Measurements from ENCODE around the gene DDX11.
"Not testable (repeated sequence)": the region's sequence is repeated elsewhere in the genome, so short reads cannot be mapped to it uniquely, and the experiment has no call there.

DDX11 gene

GRCh38 chr12:31073527-31074332 is at the start of gene DDX11:
Gene DDX11 (plus strand): TSS chr12:31073860. CDS start chr12:31078394, 4,534 bp downstream.
- peak; percentile 56 to 96 (median 82) for DNase-seq

DNA sequence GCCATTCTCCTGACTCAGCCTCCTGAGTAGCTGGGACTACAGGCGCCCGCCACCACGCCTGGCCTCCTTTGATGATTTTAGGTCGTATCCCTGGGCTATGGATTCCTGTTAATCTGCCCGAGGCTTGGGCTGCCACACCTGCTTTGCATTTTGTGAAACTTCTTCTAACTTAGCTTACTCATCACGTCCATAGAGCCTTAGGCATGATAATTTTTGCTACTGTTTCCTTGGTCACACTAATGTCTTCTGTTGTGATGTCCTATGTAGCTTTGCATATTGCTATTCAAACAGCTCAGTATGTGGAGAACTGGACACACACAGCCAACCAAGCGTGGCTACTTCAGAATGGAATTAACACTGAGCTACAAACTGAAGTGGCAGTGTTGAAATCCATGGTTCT is 47.5 kb upstream of the DDX11 start:
- no peak for DNase-seq

DNA sequence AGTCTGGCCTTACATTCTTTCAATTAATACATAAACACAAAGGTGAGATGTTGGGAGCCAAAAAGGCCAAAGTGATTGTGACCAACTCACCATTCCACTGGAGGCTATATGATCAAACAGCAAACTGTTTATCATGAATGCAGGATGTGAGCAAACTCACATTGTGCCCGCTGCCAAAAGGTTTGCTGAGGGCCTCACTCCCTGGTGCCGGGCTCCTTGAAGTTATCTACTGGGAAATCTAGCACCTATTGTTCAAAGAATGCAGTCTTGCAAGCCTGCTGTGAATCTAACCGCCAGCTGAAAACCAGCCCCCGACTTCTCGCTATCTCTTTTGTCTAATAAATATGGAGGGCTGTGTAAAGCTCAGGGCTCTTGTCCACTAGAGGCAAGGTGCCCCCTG is 46.7 kb upstream of the DDX11 start:
- DNase-seq: not testable (repeated sequence)

- peak in 2 of 51 donors; percentile 36 to 39 for DNase-seq
These were observed 44.2 kb upstream of the DDX11 start for GRCh38 chr12:31029468-31029867.

GRCh38 chr12:31029916-31030562 is 43.6 kb upstream of the DDX11 start:
- DNase-seq: peak in 31 of 51 donors; percentile 6 to 64 (median 29)

DNA sequence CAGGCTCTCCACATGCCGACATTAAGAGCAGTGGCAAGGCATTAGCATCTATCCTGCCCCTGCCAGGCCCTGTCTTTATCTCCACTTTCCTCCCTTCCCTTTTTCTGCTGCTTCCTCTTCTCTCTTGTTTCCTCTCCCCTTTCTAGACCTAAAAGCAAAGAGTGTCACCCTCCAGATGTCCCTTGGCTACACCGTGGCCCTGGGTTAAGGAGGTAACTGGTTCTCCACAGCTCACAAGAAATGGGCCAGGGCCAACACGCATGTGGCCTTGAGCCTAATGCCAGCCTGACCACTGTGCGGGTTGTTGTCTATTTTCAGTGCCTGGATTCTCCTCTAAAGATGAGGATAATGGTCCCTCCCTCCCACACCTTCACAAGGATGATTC is 41.7 kb upstream of the DDX11 start:
- DNase-seq: no peak

GRCh38 chr12:31033146-31033545 is 40.5 kb upstream of the DDX11 start:
- DNase-seq: no peak

DNA sequence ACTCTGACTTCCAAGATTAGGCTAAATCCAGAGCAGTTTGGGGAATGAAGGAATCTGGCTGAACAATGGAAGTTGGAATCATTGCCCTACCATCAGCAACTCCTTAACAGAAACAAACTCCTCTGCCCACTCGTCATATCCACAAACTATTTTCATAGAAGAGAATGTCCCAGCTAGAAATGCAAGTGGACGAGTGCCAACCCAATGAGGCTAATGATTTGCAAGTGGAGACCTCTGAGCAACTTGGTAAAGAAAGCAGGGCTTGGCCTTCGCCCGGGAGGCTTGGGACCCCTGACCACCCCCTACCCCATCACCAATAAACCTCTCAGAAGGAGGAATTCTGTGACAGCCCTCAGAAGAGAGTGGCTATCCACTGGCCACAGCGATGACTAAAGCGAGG is 40.0 kb upstream of the DDX11 start:
- DNase-seq: no peak

GRCh38 chr12:31034372-31034771 is 39.3 kb upstream of the DDX11 start:
- no peak for DNase-seq

- no peak for DNase-seq
These were observed 38.4 kb upstream of the DDX11 start for GRCh38 chr12:31035226-31035625.

- DNase-seq: no peak
These were observed 37.5 kb upstream of the DDX11 start for GRCh38 chr12:31035967-31036665.

GRCh38 chr12:31037028-31037427 is 36.6 kb upstream of the DDX11 start:
- DNase-seq: no peak

- no peak for DNase-seq
These were observed 35.7 kb upstream of the DDX11 start for GRCh38 chr12:31037931-31038330.

DNA sequence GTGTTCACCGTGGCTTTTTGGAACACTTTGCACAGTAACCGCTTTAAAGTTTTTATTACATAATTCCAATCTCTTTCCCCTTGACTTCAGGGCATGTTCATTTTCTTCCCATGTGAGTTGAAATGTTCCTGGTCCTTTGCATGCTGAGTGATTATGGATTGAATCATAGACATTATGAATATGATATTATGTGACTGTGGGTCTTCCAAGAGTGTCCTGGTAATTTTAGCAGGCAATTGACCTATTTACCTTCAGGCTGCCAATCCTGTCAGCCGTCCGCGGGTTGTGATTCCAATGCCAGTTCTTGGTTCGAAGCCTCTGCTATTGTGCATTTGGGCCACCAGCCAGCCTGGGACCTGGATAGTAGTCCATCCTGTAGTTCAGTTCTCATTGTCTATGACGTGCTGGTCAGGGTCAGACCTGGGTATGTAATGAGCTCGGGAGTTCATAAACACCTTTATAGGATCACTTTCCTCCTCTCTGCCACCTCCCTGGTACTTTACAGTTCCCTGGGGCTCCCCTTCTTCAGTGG is 32.6 kb upstream of the DDX11 start:
- DNase-seq: no peak

DNA sequence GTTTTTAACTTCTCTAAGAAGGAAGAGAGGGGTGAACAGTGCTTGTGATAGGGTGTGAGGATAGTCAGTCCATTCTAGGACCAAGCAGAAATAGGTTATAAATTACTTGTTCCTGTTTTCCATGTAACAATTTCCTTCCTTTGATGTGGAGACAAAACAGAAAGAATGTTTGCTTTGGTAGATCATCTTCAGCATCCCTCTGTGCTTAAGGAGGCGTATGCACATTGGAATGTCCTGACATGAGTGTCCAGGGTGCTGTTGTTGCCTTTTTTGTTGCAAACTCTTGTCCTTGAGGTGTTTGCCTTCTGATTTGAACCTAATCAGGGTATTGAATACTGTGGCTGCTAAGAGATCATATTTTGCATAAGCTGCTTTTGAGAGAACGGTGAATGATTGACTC is 23.5 kb upstream of the DDX11 start:
- not testable (repeated sequence) for DNase-seq

DNA sequence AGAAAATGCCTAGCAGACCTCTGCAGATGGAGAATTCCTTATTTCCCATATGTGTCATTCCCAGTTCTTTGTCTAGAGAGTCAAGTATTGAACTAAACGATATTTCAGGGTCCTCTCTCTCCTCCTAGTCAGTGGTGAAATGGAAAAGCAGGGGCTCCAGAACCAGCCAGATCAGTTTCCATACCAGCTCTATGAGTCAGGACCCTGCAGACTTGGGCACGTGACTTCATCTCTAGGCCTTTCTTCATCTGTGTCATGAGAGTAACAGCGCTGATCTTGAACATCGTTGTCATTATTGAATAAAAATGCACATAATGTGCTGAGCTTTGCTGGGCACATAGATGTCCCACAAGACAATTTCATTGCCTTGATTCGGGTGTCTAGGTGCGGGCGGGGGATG is 23.1 kb upstream of the DDX11 start:
- not testable (repeated sequence) for DNase-seq

DNA sequence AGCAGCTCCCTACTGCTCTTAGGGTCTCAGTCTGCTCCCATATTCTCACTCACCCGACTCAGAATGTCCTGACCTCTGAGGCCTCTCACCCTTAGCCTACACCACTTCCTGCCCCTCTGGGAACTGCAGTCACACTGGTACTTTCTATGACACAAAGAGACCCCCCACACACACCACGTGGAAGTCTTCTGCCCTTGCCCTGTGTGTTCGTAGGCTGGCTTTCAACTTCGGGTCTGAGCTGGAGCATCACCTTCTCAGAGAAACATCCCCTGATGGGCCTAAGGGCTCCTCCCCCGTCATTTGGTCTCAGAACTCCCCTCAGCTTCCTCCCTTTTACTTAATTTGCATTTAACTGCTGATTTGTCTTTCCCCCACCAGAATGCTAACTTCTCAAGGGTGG is 22.0 kb upstream of the DDX11 start:
- DNase-seq: not testable (repeated sequence)

- DNase-seq: not testable (repeated sequence)
These were observed 21.5 kb upstream of the DDX11 start for GRCh38 chr12:31052121-31052520.

GRCh38 chr12:31052666-31053439 is 20.8 kb upstream of the DDX11 start:
- DNase-seq: not testable (repeated sequence)

DNA sequence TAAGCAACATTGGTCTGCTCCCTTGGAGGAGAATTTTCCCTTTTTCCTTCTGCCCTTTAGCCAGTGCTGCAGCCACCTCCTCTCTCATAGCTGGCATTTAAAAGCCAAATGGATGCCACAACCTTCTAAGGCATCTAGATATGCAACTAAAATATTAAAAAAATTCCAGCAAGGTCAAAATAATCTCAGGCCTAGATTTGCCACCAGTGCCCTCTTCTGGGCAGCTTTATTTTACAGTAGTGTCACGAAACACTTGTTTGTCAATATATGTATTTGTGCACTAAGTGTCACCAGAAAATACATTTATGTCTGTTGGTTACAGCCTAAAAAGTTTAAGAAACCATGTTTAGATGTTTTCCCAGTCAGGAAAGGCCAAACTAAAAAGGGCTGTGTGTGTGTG is 19.7 kb upstream of the DDX11 start:
- not testable (repeated sequence) for DNase-seq

GRCh38 chr12:31057671-31058070 is 16.0 kb upstream of the DDX11 start:
- DNase-seq: no peak
